ENCODE results near the gene TGDS. TPM values are rescaled to one million over a fixed set of nuclear protein-coding genes. Genes with fewer than 3 reads are reported as not detected.

The TGDS gene
- total RNA-seq, 1 experiment from 2014 or later = 4.1 TPM

GRCh38 chr13:94553766-94554165, 42.2 kb downstream of the TGDS start:
- BruUV-seq (replicated peaks) = no TSS peak
- CTCF ChIA-PET = no interaction called here
- no peak overlapping the region for H3K27ac Mint-ChIP-seq (ENCODE audit: unreplicated experiment)

GRCh38 chr13:94552095-94552494, 43.9 kb downstream of the TGDS start:
- Mint-ChIP-seq H3K9me3 (ENCODE audit: low read depth, unreplicated experiment) (no peaks in the 10 kb centered on the region), H3K27me3 (ENCODE audit: unreplicated experiment) (no peaks in the 10 kb centered on the region), H3K4me1 (ENCODE audit: low read depth, unreplicated experiment) (no peaks in the 10 kb centered on the region), H3K27ac (ENCODE audit: unreplicated experiment) (no peak overlapping the region), H3K4me3 (ENCODE audit: low read depth, unreplicated experiment) (no peak overlapping the region), H3K36me3 (ENCODE audit: insufficient read depth, unreplicated experiment) (peaks cover 13% of the 10 kb centered on the region)
- no TSS peak for BruUV-seq (replicated peaks)
- TF ChIP-seq, protein P1, sequence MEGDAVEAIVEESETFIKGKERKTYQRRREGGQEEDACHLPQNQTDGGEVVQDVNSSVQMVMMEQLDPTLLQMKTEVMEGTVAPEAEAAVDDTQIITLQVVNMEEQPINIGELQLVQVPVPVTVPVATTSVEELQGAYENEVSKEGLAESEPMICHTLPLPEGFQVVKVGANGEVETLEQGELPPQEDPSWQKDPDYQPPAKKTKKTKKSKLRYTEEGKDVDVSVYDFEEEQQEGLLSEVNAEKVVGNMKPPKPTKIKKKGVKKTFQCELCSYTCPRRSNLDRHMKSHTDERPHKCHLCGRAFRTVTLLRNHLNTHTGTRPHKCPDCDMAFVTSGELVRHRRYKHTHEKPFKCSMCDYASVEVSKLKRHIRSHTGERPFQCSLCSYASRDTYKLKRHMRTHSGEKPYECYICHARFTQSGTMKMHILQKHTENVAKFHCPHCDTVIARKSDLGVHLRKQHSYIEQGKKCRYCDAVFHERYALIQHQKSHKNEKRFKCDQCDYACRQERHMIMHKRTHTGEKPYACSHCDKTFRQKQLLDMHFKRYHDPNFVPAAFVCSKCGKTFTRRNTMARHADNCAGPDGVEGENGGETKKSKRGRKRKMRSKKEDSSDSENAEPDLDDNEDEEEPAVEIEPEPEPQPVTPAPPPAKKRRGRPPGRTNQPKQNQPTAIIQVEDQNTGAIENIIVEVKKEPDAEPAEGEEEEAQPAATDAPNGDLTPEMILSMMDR (IDR thresholded peaks at IDR 0.05; ENCODE audit: unreplicated experiment) = no peak
- intact Hi-C loops (cut with micrococcal nuclease; ENCODE audit: unreplicated experiment) = no loop called here
- DNase-seq = no peak
- CTCF ChIA-PET = interaction anchor here (0.7 kb wide), 1 partner anchor 32 kb away, joined by 4 read pairs; no protein-coding TSS in a partner anchor

More at GRCh38 chr13:94553766-94554165, 42.2 kb downstream of the TGDS start:
- no peaks in the 10 kb centered on the region for H3K4me1 Mint-ChIP-seq (ENCODE audit: low read depth, unreplicated experiment)
- DNase-seq = no peak
- H3K27me3 Mint-ChIP-seq (ENCODE audit: unreplicated experiment) = no peaks in the 10 kb centered on the region
- TF ChIP-seq, protein P1 (IDR thresholded peaks at IDR 0.05; ENCODE audit: unreplicated experiment) = no peak
- H3K36me3 Mint-ChIP-seq (ENCODE audit: insufficient read depth, unreplicated experiment) = peaks cover 12% of the 10 kb centered on the region
- no peaks in the 10 kb centered on the region for H3K9me3 Mint-ChIP-seq (ENCODE audit: low read depth, unreplicated experiment)
- no peak overlapping the region for H3K4me3 Mint-ChIP-seq (ENCODE audit: low read depth, unreplicated experiment)
- intact Hi-C loops (cut with micrococcal nuclease; ENCODE audit: unreplicated experiment) = no loop called here

GRCh38 chr13:94550062-94550738, 45.8 kb downstream of the TGDS start:
- H3K27me3 Mint-ChIP-seq (ENCODE audit: unreplicated experiment) = no peaks in the 10 kb centered on the region
- CTCF ChIA-PET = no interaction called here
- H3K36me3 Mint-ChIP-seq (ENCODE audit: insufficient read depth, unreplicated experiment) = peaks cover 13% of the 10 kb centered on the region
- H3K4me3 Mint-ChIP-seq (ENCODE audit: low read depth, unreplicated experiment) = peak overlapping the region; percentile 71
- H3K9me3 Mint-ChIP-seq (ENCODE audit: low read depth, unreplicated experiment) = no peaks in the 10 kb centered on the region
- intact Hi-C loops (cut with micrococcal nuclease; ENCODE audit: unreplicated experiment) = no loop called here
- H3K4me1 Mint-ChIP-seq (ENCODE audit: low read depth, unreplicated experiment) = no peaks in the 10 kb centered on the region
- no peak for DNase-seq
- peak overlapping the region; percentile 94 for H3K27ac Mint-ChIP-seq (ENCODE audit: unreplicated experiment)
- TF ChIP-seq, protein P1 (IDR thresholded peaks at IDR 0.05; ENCODE audit: unreplicated experiment) = no peak
- BruUV-seq (replicated peaks) = no TSS peak

- Mint-ChIP-seq H3K27ac (ENCODE audit: unreplicated experiment) (peak overlapping the region; percentile 94), H3K27me3 (ENCODE audit: unreplicated experiment) (no peaks in the 10 kb centered on the region), H3K4me3 (ENCODE audit: low read depth, unreplicated experiment) (peak overlapping the region; percentile 71), H3K9me3 (ENCODE audit: low read depth, unreplicated experiment) (no peaks in the 10 kb centered on the region), H3K4me1 (ENCODE audit: low read depth, unreplicated experiment) (no peaks in the 10 kb centered on the region), H3K36me3 (ENCODE audit: insufficient read depth, unreplicated experiment) (peaks cover 13% of the 10 kb centered on the region)
- DNase-seq = peak; percentile 73
- CTCF ChIA-PET = no interaction called here
- TSS peak; percentile 99 for BruUV-seq (replicated peaks)
- intact Hi-C loops (cut with micrococcal nuclease; ENCODE audit: unreplicated experiment) = loop anchor here (10.0 kb wide), 1 partner anchor 115 kb away; no protein-coding TSS in a partner anchor
- TF ChIP-seq, protein P1 (IDR thresholded peaks at IDR 0.05; ENCODE audit: unreplicated experiment) = no peak
Observed at GRCh38 chr13:94549232-94550061, 46.5 kb downstream of the TGDS start.

All from Calu3 (cell line).